Activated naive CD8-positive, alpha-beta T cell (primary cell): Measurements from ENCODE around the gene TRAK2.
"Not testable (repeated sequence)": the region's sequence is repeated elsewhere in the genome, so short reads cannot be mapped to it uniquely, and the experiment has no call there.

Source experiments
- H3K27ac Mint-ChIP-seq: one replicate; pipeline ENCODE4 v1.8.0; 2021; ENCODE audit warnings: mixed read lengths
- H3K27me3 Mint-ChIP-seq: one replicate; pipeline ENCODE4 v1.8.0; 2021; ENCODE audit warnings: mixed read lengths
- H3K36me3 Mint-ChIP-seq: one replicate; pipeline ENCODE4 v1.8.0; 2021; ENCODE audit warnings: mixed read lengths
- H3K4me1 Mint-ChIP-seq: one replicate; pipeline ENCODE4 v1.8.0; 2021; ENCODE audit warnings: low read depth, mixed read lengths
- H3K4me3 Mint-ChIP-seq: one replicate; pipeline ENCODE4 v1.8.0; 2021; ENCODE audit warnings: mild to moderate bottlenecking, mixed read lengths
- H3K9me3 Mint-ChIP-seq: one replicate; pipeline ENCODE4 v1.8.0; 2021; ENCODE audit warnings: low read depth, mixed read lengths

TRAK2 gene

GRCh38 chr2:201436141-201436540, 15.1 kb downstream of the TRAK2 start:
- Mint-ChIP-seq H3K4me1 (peaks cover 73% of the 10 kb centered on the region), H3K36me3 (peaks cover 11% of the 10 kb centered on the region), H3K4me3 (no peak overlapping the region), H3K27me3 (no peaks in the 10 kb centered on the region), H3K9me3 (no peaks in the 10 kb centered on the region), H3K27ac (no peak overlapping the region)

- no peaks in the 10 kb centered on the region for H3K27me3 Mint-ChIP-seq
- no peaks in the 10 kb centered on the region for H3K9me3 Mint-ChIP-seq
- peaks cover 59% of the 10 kb centered on the region for H3K4me1 Mint-ChIP-seq
- H3K36me3 Mint-ChIP-seq, result peaks cover 13% of the 10 kb centered on the region
- peak overlapping the region; percentile 93 for H3K27ac Mint-ChIP-seq
- peak overlapping the region; percentile 28 for H3K4me3 Mint-ChIP-seq
These were observed 17.8 kb downstream of the TRAK2 start for GRCh38 chr2:201433394-201433995.

DNA sequence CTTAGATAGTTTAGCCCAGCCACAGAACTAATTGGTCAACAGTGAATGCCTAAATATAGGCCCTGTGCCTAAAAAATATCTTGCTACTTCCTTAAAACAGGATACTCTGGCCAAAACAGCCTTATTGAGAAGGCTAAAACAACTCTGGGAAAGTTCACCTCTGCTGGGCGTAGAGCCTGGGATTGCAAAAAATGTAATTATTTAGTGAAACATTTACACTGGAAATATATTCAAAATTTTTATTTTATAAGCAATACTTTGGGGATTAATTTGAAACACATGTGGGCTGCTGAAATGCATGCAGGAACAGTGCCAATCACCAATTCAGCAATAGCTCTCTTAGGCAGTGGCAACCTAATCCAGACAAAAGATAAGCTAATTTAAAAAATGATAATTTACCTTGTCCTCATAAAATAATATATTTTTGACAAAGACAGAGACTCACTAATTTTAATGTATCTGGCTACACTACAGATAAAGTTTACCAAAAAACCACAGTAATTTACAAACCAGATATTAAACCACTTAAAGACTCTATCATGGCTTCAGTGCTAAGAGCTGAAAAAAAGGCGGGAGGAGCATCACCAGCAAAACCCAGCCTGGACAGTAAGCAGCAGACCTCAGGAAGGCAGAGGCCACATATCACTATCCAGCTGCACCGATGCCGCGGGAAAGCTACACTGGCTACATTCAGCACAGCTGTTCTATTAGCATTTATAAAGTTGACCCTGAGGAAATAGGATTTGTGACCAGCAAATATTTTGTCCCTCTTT, 18.5 kb downstream of the TRAK2 start:
- Mint-ChIP-seq H3K27ac (peak overlapping the region; percentile 93), H3K27me3 (no peaks in the 10 kb centered on the region), H3K4me3 (peak overlapping the region; percentile 76), H3K4me1 (peaks cover 56% of the 10 kb centered on the region), H3K9me3 (no peaks in the 10 kb centered on the region), H3K36me3 (peaks cover 12% of the 10 kb centered on the region)

DNA sequence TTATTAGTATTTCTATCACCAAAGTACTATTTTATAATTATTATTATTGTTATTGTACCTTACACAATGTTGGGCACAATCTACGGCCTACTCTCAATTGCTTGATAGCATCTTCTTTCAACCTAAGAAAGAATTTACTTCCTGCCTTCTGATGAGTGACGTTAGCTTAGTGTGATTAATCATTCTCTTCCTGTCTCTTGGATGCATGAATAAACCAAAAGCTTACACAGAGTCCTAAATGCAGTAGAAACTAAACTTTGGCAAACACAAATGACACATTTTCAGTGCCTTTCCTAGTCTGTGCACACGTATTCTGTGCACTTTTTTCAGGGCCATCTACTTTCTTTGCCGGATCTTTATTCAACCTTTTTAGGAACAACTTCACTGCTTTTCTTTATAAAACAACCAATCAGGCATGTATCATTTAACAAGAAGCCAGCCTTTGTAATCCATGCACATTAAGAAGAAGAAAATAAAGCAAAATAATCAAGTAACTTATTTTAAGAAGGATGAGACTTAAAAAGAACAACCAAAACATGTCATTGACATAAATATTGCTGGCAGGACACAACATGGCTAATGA, 19.1 kb downstream of the TRAK2 start:
- peak overlapping the region; percentile 76 for H3K4me3 Mint-ChIP-seq
- H3K9me3 Mint-ChIP-seq, result no peaks in the 10 kb centered on the region
- peaks cover 51% of the 10 kb centered on the region for H3K4me1 Mint-ChIP-seq

DNA sequence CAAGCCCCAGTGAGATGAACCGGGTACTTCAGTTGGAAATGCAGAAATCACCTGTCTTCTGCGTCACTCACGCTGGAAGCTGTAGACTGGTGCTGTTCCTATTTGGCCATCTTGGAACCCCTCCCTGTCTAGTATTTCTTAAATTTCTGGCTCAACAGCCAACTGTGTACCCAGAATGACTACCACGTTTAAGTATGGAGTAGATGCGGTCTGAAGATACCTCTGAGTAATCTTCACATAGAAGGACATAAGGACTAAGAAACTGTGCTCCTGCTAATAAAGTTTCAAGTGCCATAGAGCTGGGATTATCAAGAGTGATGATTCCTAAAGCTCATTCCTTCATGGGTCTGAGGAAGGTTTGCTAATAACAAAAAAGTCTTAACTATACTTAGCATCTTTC, 20.4 kb downstream of the TRAK2 start:
- Mint-ChIP-seq H3K4me1 (peaks cover 42% of the 10 kb centered on the region), H3K9me3 (no peaks in the 10 kb centered on the region), H3K27ac (no peak overlapping the region), H3K36me3 (peaks cover 10% of the 10 kb centered on the region), H3K4me3 (no peak overlapping the region), H3K27me3 (no peaks in the 10 kb centered on the region)

More for the DNA sequence above, 19.1 kb downstream of the TRAK2 start:
- Mint-ChIP-seq H3K27ac (peak overlapping the region; percentile 93), H3K36me3 (peaks cover 10% of the 10 kb centered on the region), H3K27me3 (no peaks in the 10 kb centered on the region)

DNA sequence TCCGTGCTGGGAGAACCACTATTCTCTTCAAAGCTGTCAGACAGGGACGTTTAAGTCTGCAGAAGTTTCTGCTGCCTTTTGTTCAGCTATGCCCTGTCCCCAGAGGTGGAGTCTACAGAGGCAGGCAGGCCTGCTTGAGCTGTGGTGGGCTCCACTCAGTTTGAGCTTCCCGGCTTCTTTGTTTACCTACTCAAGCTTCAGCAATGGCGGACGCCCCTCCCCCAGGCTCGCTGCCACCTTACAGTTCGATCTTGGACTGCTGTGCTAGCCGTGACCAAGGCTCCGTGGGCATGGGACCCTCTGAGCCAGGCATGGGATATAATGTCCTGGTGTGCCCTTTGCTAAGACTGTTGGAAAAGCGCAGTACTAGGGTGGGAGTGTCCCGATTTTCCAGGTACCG, 20.9 kb downstream of the TRAK2 start:
- not testable (repeated sequence) for H3K27ac Mint-ChIP-seq, H3K4me3 Mint-ChIP-seq, H3K36me3 Mint-ChIP-seq, H3K9me3 Mint-ChIP-seq, H3K27me3 Mint-ChIP-seq
- H3K4me1 Mint-ChIP-seq, result peaks cover 42% of the 10 kb centered on the region

- not testable (repeated sequence) for H3K27me3 Mint-ChIP-seq, H3K9me3 Mint-ChIP-seq, H3K36me3 Mint-ChIP-seq, H3K4me3 Mint-ChIP-seq
- H3K27ac Mint-ChIP-seq, result peak overlapping the region; percentile 41
- H3K4me1 Mint-ChIP-seq, result peaks cover 42% of the 10 kb centered on the region
These were observed 21.4 kb downstream of the TRAK2 start for GRCh38 chr2:201429835-201430234.

DNA sequence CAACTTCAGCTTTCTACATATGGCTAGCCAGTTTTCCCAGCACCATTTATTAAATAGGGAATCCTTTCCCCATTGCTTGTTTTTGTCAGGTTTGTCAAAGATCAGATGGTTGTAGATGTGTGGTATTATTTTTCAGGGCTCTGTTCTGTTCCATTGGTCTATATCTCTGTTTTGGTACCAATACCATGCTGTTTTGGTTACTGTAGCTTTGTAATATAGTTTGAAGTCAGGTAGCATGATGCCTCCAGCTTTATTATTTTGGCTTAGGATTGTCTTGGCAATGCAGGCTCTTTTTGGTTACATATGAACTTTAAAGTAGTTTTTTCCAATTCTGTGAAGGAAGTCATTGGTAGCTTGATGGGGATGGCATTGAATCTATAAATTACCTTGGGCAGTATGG, 22.9 kb downstream of the TRAK2 start:
- H3K36me3 Mint-ChIP-seq, H3K4me3 Mint-ChIP-seq, H3K27ac Mint-ChIP-seq, H3K9me3 Mint-ChIP-seq, H3K27me3 Mint-ChIP-seq: not testable (repeated sequence)
- H3K4me1 Mint-ChIP-seq, result peaks cover 33% of the 10 kb centered on the region

DNA sequence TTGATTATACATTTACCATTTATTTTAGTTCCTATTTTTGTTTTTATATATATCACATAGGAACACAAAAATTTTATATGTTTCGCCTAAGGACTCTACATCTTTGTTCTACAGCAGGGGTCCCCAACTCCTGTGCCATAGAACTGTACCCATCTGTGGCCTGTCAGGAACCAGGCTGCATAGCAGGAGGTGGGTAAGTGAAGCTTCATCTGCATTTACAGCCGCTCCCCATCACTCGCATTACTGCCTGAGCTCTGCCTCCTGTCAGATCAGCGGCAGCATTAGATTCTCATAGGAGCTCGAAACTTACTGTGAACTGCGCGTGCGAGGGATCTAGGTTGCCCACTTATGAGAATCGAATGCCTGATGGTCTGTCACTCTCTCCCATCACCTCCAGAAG, 25.3 kb downstream of the TRAK2 start:
- Mint-ChIP-seq H3K9me3 (no peaks in the 10 kb centered on the region), H3K4me1 (peaks cover 33% of the 10 kb centered on the region), H3K27ac (no peak overlapping the region), H3K27me3 (no peaks in the 10 kb centered on the region), H3K4me3 (no peak overlapping the region), H3K36me3 (peaks cover 7% of the 10 kb centered on the region)

- no peaks in the 10 kb centered on the region for H3K27me3 Mint-ChIP-seq
- no peak overlapping the region for H3K4me3 Mint-ChIP-seq
- H3K9me3 Mint-ChIP-seq, result no peaks in the 10 kb centered on the region
- peak overlapping the region; percentile 61 for H3K27ac Mint-ChIP-seq
- H3K36me3 Mint-ChIP-seq, result peaks cover 4% of the 10 kb centered on the region
- peaks cover 65% of the 10 kb centered on the region for H3K4me1 Mint-ChIP-seq
These were observed 30.7 kb downstream of the TRAK2 start for GRCh38 chr2:201420442-201421113.

- Mint-ChIP-seq H3K4me3 (no peak overlapping the region), H3K9me3 (no peaks in the 10 kb centered on the region), H3K36me3 (peaks cover 4% of the 10 kb centered on the region), H3K27me3 (no peaks in the 10 kb centered on the region), H3K27ac (peak overlapping the region; percentile 61), H3K4me1 (peaks cover 62% of the 10 kb centered on the region)
These were observed 31.3 kb downstream of the TRAK2 start for GRCh38 chr2:201419986-201420385.

GRCh38 chr2:201419057-201419635, 32.1 kb downstream of the TRAK2 start:
- Mint-ChIP-seq H3K27me3 (no peaks in the 10 kb centered on the region), H3K27ac (peak overlapping the region; percentile 72), H3K9me3 (no peaks in the 10 kb centered on the region), H3K4me3 (no peak overlapping the region), H3K4me1 (peaks cover 58% of the 10 kb centered on the region), H3K36me3 (peaks cover 4% of the 10 kb centered on the region)

DNA sequence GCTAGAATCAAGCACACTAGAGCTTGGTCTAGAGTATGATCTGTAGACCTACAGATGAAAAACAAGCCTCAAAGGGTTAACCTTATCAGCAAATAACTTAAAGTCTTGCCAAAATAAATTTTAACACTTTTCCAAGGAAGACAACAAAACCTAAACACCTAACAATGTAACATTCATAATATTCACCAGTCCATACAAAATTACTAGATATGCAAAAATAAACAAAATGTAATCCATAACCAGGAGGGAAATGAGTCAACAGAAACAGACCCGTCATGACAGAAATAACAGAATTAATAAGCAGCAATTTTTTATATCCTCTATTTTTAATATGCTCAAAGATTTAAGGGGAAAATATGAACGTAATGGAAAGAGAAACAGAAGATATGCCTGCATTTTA, 36.1 kb downstream of the TRAK2 start:
- no peak overlapping the region for H3K27ac Mint-ChIP-seq
- no peak overlapping the region for H3K4me3 Mint-ChIP-seq
- peaks cover 8% of the 10 kb centered on the region for H3K36me3 Mint-ChIP-seq
- H3K27me3 Mint-ChIP-seq, result no peaks in the 10 kb centered on the region
- no peaks in the 10 kb centered on the region for H3K9me3 Mint-ChIP-seq
- peaks cover 25% of the 10 kb centered on the region for H3K4me1 Mint-ChIP-seq

DNA sequence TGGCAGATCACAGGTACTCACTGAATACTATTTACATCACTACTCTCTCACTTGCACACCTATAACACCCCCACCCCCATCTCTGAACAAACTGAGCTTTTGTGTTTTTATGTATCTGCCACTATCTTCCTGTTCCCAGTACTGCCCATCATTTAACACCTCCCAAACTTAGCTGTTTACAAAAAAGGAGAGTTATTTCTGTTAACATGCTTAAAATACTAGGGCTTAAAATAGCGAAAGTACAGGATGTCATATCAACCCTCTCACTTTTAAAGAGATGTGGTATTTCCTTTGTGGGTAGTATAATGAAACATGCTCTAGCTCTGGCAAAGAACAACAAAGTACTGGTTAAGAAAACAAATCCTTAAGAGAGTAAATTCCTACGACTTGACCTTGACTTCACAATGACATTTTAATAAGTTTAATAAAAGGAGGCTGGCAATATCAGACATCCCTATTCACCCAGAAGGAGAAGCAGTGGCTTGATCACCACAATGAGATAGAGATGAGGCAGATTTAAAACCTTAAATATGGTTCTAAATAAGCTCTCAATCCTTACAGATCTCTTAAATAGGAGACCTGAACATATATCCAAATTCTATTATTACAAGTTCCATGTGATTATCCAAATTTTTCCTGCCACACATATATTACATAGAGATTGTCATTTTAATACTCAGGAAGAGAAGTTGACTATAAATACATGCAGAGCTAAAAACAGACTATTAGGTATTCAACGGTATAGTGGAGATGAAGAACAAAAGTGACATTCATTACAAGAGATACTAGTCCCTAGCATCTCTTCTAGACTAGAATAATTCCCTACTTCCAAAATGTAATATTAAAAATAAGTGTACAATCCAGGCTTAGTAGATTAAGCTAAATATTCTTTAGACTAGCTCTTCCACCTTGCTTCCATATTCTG, 36.9 kb downstream of the TRAK2 start:
- H3K36me3 Mint-ChIP-seq, result peaks cover 8% of the 10 kb centered on the region
- no peak overlapping the region for H3K27ac Mint-ChIP-seq
- H3K4me3 Mint-ChIP-seq, result no peak overlapping the region
- peaks cover 17% of the 10 kb centered on the region for H3K4me1 Mint-ChIP-seq
- no peaks in the 10 kb centered on the region for H3K27me3 Mint-ChIP-seq
- no peaks in the 10 kb centered on the region for H3K9me3 Mint-ChIP-seq
